Cardiac muscle cell (in vitro differentiated cells and primary cell): ENCODE data around the gene BNC2. TPM values are rescaled to one million over a fixed set of nuclear protein-coding genes. Genes with fewer than 3 reads are reported as not detected.

ENCODE experiments used
- DNase-seq, 2 donors: peaks; one replicate each; pipeline versions ENCODE4 v3.0.0 to v3.0.0-alpha.2; 2010 to 2017; ENCODE audit warnings: low read depth in 1 of 2, low spot score in 1 of 2
- H3K27ac ChIP-seq: fragments of 200-600 bp; sonication (generic); 2 replicates; pipeline ENCODE4 v1.5.1; 2016
- H3K27me3 ChIP-seq: fragments of 200-600 bp; sonication (generic); 2 replicates; pipeline ENCODE4 v1.6.0; 2016; ENCODE audit warnings: control low read depth
- H3K36me3 ChIP-seq: fragments of 200-600 bp; sonication (generic); 2 replicates; pipeline ENCODE4 v1.5.1; 2016; ENCODE audit warnings: control low read depth
- H3K4me1 ChIP-seq: fragments of 200-600 bp; sonication (generic); 2 replicates; pipeline ENCODE4 v1.8.1; 2017; ENCODE audit warnings: low read depth, mild to moderate bottlenecking, mixed run types
- H3K4me3 ChIP-seq: fragments of 200-600 bp; sonication (generic); 2 replicates; pipeline ENCODE4 v1.5.1; 2016; ENCODE audit warnings: mild to moderate bottlenecking
- H3K9me3 ChIP-seq: fragments of 200-600 bp; sonication (generic); 2 replicates; pipeline ENCODE4 v1.5.1; 2017; ENCODE audit warnings: low read depth, mild to moderate bottlenecking, control low read depth
- CTCF ChIP-seq: IDR thresholded peaks from 2 replicates; pipeline ENCODE4 v1.5.1; 2012; ENCODE audit warnings: low read depth, mild to moderate bottlenecking, low read length
- polyA plus RNA-seq: library from polyadenylated mRNA; unstranded; fragments of >200 nt; fragmentation: Nextera tagmentation; extraction: Ambion mirVana; gene quantifications from 2 replicates; pipeline ENCODE4 v1.2.1, GENCODE V29; 2016
- total RNA-seq: library from RNA; depleted of rRNA; stranded (reverse); fragments of >200 nt; gene quantifications from 2 replicates; pipeline ENCODE4 v1.2.3, GENCODE V29; 2016

The BNC2 gene
- total and polyA plus RNA-seq, 2 experiments from 2014 or later = 0.54 to 0.55 TPM

GRCh38 chr9:16769291-16769690, 101.2 kb downstream of the BNC2 start:
- Histone ChIP-seq H3K4me1 (no peaks in the 10 kb centered on the region), H3K4me3 (no peak overlapping the region), H3K9me3 (no peaks in the 10 kb centered on the region), H3K36me3 (no peaks in the 10 kb centered on the region), H3K27ac (no peak overlapping the region), H3K27me3 (peaks cover 77% of the 10 kb centered on the region)
- no peak for TF ChIP-seq CTCF
- DNase-seq = no peak

GRCh38 chr9:16768816-16769215, 101.7 kb downstream of the BNC2 start:
- DNase-seq = no peak
- Histone ChIP-seq H3K4me1 (no peaks in the 10 kb centered on the region), H3K27ac (no peak overlapping the region)

GRCh38 chr9:16767366-16767765, 103.1 kb downstream of the BNC2 start:
- H3K4me3 ChIP-seq = no peak overlapping the region
- H3K36me3 ChIP-seq = no peaks in the 10 kb centered on the region
- DNase-seq = no peak
- no peaks in the 10 kb centered on the region for H3K9me3 ChIP-seq
- no peak for TF ChIP-seq CTCF
- peaks cover 64% of the 10 kb centered on the region for H3K27me3 ChIP-seq
- H3K27ac ChIP-seq = no peak overlapping the region
- no peaks in the 10 kb centered on the region for H3K4me1 ChIP-seq

More at GRCh38 chr9:16768816-16769215, 101.7 kb downstream of the BNC2 start:
- Histone ChIP-seq H3K4me3 (no peak overlapping the region), H3K27me3 (peaks cover 77% of the 10 kb centered on the region), H3K36me3 (no peaks in the 10 kb centered on the region), H3K9me3 (no peaks in the 10 kb centered on the region)
- TF ChIP-seq CTCF = no peak

- H3K9me3 ChIP-seq = no peaks in the 10 kb centered on the region
- H3K36me3 ChIP-seq = no peaks in the 10 kb centered on the region
- peaks cover 33% of the 10 kb centered on the region for H3K27me3 ChIP-seq
- no peaks in the 10 kb centered on the region for H3K4me1 ChIP-seq
- H3K27ac ChIP-seq = no peak overlapping the region
- no peak for DNase-seq
- TF ChIP-seq CTCF = no peak
- H3K4me3 ChIP-seq = no peak overlapping the region
Observed at GRCh38 chr9:16763946-16764345, 106.5 kb downstream of the BNC2 start.

DNA sequence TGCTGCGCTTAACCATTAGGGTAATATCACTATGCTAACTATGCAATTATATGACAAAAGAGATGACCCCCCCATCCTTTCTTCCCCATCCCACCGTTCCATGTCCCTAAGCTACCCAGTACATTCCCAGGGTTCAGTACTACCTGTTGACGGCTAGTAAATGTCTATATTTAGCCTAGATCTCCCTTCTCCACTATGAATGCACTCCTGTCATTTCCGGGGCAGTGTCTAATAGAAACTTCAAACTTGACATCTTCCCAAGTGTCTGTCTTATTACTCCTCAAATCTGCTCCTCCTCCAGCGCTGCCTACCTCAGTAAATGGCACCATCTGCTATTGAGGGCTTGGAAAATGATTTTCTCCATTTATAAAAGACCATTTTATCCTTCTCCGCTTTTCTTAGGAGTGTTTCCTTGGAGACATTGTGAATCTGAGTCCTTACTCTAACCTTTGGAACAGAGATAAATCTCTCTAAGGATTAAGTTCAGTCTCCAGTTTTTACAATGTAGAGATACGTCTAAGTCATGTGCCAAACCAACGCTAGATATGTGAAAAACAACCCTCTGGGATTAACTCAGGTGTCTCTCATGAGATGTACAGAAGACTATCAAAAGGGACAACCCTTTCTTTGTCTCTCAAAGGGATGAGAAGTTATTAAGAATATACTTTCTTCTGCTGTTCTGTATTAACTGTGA, 114.9 kb downstream of the BNC2 start:
- DNase-seq = no peak
- no peaks in the 10 kb centered on the region for H3K9me3 ChIP-seq
- TF ChIP-seq CTCF = no peak
- H3K27ac ChIP-seq = no peak overlapping the region
- peaks cover 6% of the 10 kb centered on the region for H3K4me1 ChIP-seq
- no peak overlapping the region for H3K4me3 ChIP-seq
- H3K36me3 ChIP-seq = no peaks in the 10 kb centered on the region
- H3K27me3 ChIP-seq = peaks cover 29% of the 10 kb centered on the region
